Thoracic aorta (tissue), 2 donors: ENCODE results near the gene CHAF1A. TPM values are rescaled to one million over a fixed set of nuclear protein-coding genes. Genes with fewer than 3 reads are reported as not detected.

ENCODE experiments used
- ATAC-seq: fragments of 150-250 bp; one replicate; pipeline ENCODE4 v1.8.0; 2017; ENCODE audit warnings: low read depth; ENCODE audit not compliant: insufficient number of reproducible peaks, low FRiP score
- DNase-seq: peaks from one replicate; pipeline ENCODE4 v3.0.0-alpha.2; 2020; ENCODE audit warnings: low spot score
- H3K27ac ChIP-seq, 2 donors: fragments of 200-600 bp; sonication (generic); 1 replicate in 1 of 2; 2 replicates in 1 of 2; pipeline ENCODE4 v1.5.1; 2016; ENCODE audit warnings: mild to moderate bottlenecking in 2 of 2, moderate library complexity in 2 of 2
- H3K27me3 ChIP-seq: fragments of 200-600 bp; sonication (generic); replicated peaks from 2 replicates; pipeline ENCODE4 v1.6.0; 2016; ENCODE audit warnings: mild to moderate bottlenecking; ENCODE audit not compliant: insufficient read depth
- H3K36me3 ChIP-seq: fragments of 200-600 bp; sonication (generic); one replicate; pipeline ENCODE4 v1.5.1; 2016
- H3K4me1 ChIP-seq, 2 donors: fragments of 200-600 bp; sonication (generic); 1 replicate in 1 of 2; 2 replicates in 1 of 2; pipeline versions ENCODE4 v1.5.1 to v1.6.0; 2016; ENCODE audit warnings: low read depth in 2 of 2, mild to moderate bottlenecking in 1 of 2; ENCODE audit not compliant: control insufficient read depth in 1 of 2
- H3K4me3 ChIP-seq: fragments of 200-600 bp; sonication (generic); 2 replicates; pipeline ENCODE4 v1.5.1; 2016; ENCODE audit warnings: mild to moderate bottlenecking
- H3K9me3 ChIP-seq: fragments of 200-600 bp; sonication (generic); 2 replicates; pipeline ENCODE4 v1.5.1; 2016
- total RNA-seq, 2 donors: library from RNA; depleted of rRNA; stranded (reverse); fragments of >200 nt; gene quantifications; one replicate each; pipeline versions ENCODE4 v1.1.0 to v1.2.3, GENCODE V29; 2016
- TF ChIP-seq, protein P1 (sequence below): fragments of 200-600 bp; sonication (generic); IDR thresholded peaks from one replicate; pipeline ENCODE4 v1.5.1; 2019; ENCODE audit warnings: antibody characterized with exemption

Gene CHAF1A
- total RNA-seq, 2 donors from 2014 or later, result 3.2 to 5.8 TPM

DNA sequence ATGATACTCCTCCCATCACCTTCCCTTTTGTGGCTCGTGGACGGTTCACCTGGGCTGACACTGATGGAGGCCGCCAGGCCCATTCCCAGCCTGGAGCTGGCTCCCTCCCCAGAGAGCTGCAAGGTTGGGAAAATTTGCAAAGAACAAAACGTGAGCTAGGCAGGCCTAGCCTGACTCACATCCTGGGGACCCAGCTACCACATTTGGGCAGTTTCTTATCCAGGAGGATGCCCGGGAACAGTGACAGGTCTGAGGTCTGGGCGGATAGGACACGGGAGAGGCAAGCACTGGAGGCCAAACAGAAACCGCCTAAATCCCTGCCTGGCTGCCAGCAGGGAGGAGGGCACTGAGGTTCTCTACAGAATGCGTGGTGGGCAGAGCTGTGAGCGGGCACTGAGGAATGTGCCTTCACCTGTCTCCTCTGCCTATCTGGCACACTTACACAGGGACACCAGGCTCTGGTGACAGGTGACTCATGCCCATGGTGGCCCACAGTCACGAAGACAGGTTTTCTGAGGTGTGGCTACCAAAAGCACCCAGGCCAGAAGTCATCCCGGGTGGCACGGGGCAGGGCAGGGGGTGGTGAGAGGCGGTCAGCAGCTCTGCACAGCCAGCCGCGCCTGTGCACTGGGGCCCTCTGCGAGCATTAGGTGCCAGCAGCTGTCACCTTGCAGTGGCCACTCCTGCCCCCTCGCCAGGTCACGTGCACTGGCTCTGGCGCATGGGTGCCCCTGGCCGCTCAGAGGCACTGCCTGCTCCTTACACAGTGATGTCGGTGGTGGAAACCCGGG lies 25.3 kb upstream of the CHAF1A start:
- H3K4me1 ChIP-seq, result peaks cover 50 to 73% of the 10 kb centered on the region in 2 donors
- TF ChIP-seq, protein P1, sequence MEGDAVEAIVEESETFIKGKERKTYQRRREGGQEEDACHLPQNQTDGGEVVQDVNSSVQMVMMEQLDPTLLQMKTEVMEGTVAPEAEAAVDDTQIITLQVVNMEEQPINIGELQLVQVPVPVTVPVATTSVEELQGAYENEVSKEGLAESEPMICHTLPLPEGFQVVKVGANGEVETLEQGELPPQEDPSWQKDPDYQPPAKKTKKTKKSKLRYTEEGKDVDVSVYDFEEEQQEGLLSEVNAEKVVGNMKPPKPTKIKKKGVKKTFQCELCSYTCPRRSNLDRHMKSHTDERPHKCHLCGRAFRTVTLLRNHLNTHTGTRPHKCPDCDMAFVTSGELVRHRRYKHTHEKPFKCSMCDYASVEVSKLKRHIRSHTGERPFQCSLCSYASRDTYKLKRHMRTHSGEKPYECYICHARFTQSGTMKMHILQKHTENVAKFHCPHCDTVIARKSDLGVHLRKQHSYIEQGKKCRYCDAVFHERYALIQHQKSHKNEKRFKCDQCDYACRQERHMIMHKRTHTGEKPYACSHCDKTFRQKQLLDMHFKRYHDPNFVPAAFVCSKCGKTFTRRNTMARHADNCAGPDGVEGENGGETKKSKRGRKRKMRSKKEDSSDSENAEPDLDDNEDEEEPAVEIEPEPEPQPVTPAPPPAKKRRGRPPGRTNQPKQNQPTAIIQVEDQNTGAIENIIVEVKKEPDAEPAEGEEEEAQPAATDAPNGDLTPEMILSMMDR, result no peak
- ATAC-seq, result no peak
- H3K27me3 ChIP-seq, result no peaks in the 10 kb centered on the region
- no peaks in the 10 kb centered on the region for H3K9me3 ChIP-seq
- no peak for DNase-seq
- peak overlapping the region; percentile 95 to 96 for H3K27ac ChIP-seq
- no peaks in the 10 kb centered on the region for H3K36me3 ChIP-seq
- H3K4me3 ChIP-seq, result no peak overlapping the region

DNA sequence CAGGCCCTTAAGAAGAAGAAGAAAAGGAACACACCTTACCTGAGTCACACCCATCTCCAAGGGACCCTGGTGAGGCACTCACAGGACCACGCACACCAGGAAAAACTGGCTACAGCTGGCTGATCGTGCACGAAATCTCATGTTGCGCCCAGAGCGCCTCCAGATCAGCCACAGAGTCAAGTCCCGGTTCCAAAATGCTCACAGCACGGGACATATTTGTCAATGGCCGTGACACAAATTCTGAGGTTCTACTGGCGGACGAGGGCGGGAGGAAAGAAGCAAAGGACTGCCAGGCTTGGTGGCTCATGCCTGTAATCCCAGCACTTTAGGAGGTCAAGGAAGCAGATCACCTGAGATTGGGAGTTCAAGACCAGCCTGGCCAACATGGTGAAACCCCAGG lies 23.6 kb upstream of the CHAF1A start:
- Histone ChIP-seq H3K4me3 (no peak overlapping the region), H3K27me3 (no peaks in the 10 kb centered on the region), H3K36me3 (no peaks in the 10 kb centered on the region), H3K27ac (no peak overlapping the region), H3K4me1 (peaks cover 36 to 56% of the 10 kb centered on the region in 2 donors), H3K9me3 (no peaks in the 10 kb centered on the region)
- DNase-seq (no peak), ATAC-seq (no peak)
- TF ChIP-seq, protein P1, result no peak

DNA sequence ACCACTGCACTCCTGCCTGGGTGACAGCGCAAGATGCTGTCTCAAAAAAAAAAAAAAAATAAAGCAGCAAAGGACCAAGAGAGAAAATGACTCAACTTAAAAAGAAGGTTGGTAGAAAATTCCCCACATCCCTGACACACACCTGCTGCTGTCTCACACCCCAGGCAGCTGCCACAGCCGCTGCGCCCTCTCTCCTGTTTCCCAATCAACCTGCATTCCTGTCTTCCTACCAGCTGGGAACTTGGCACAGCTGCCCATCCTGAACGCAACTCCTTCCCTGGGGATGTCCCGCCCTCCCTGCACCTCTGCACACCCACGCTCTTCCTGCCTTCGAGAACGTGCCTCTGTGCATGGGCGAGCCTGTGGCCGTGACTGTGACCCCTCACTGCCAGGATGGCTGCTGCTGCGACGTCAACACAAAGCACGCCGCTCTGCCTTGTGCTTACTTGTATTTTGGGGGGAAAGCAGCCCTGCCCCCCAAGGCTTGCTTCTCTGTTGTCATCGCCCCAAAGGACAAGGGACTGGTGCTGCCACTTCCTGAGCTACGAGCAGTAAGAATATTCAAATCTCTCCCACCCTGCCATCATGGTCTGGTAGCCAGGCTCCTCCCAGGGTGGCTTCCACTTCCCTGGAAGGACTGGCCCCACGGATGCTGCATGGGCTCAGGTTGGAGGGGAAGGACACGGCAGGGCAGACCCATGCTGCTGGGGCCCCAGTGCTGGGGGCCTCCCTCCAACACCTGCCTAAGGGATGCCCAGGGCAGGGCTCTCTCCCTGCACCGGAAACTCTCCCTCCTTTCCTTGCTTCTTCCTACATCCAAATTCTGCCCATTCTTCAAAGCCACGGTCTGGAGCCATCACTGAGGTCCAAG lies 22.8 kb upstream of the CHAF1A start:
- Histone ChIP-seq H3K4me3 (no peak overlapping the region), H3K4me1 (peaks cover 29 to 48% of the 10 kb centered on the region in 2 donors), H3K9me3 (no peaks in the 10 kb centered on the region), H3K27ac (no peak overlapping the region), H3K36me3 (no peaks in the 10 kb centered on the region), H3K27me3 (no peaks in the 10 kb centered on the region)
- DNase-seq (no peak), ATAC-seq (no peak)
- TF ChIP-seq, protein P1, result no peak

- Histone ChIP-seq H3K27me3 (no peaks in the 10 kb centered on the region), H3K36me3 (no peaks in the 10 kb centered on the region), H3K9me3 (no peaks in the 10 kb centered on the region), H3K27ac (no peak overlapping the region), H3K4me3 (no peak overlapping the region), H3K4me1 (peaks cover 22 to 41% of the 10 kb centered on the region in 2 donors)
- TF ChIP-seq, protein P1, result no peak
- ATAC-seq (no peak), DNase-seq (no peak)
Measured at GRCh38 chr19:4380254-4380727, 22.1 kb upstream of the CHAF1A start.
